Measurements from ENCODE around the gene MINDY3.
"Not testable (repeated sequence)": the region's sequence is repeated elsewhere in the genome, so short reads cannot be mapped to it uniquely, and the experiment has no call there.

The MINDY3 gene

DNA sequence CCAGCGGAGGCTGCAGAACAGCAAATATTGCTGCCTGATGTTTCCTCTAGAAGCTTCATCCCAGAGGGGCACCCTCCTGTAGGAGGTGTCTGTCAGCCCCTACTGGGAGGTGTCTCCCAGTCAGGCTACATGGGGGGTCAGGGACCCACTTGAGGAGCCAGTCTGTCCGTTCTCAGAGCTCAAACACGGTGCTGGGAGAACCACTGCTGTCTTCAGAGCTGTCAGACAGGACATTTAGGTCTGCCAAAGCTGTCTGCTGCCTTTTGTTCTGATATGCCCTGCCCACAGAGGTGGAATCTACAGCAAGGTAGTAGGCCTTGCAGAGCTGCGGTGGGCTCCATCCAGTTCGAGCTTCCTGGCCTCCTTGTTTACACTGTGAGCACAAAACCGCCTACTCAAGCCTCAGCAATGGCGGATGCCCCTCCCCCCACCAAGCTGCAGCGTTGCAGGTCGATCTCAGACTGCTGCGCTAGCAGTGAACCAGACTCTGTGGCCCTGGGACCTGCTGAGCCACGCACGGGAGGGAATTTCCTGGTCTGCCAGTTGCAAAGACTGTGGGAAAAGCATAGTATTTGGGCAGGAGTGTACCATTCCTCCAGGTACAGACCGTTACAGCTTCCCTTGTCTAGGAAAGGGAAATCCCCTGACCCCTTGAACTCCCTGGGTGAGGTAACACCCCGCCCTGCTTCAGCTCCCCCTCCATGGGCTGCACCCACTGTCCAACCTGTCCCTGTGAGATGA, 17.7 kb upstream of the MINDY3 start:
- POLR2A ChIA-PET, result no interaction called here
- no peaks in the 10 kb centered on the region for H3K9me3 ChIP-seq (ENCODE audit: control insufficient read depth, insufficient read depth, low read depth, low read length)
- H3K4me3 ChIP-seq (ENCODE audit: low read depth, low read length), result no peak overlapping the region
- H3K36me3 ChIP-seq (ENCODE audit: control insufficient read depth in 2 of 2, insufficient read depth in 1 of 2, low read length in 2 of 2), result no peaks in the 10 kb centered on the region
- TF ChIP-seq ZNF214 (tag by site-specific recombination; IDR thresholded peaks at IDR 0.05; ENCODE audit: borderline replicate concordance) (no peak), ZFHX2 (tag by site-specific recombination; conservative IDR thresholded peaks at IDR 0.05) (no peak), ZNF391 (tag by site-specific recombination; IDR thresholded peaks at IDR 0.05; ENCODE audit: borderline replicate concordance, low read depth) (no peak), ZNF248 (tag by site-specific recombination; IDR thresholded peaks at IDR 0.05) (no peak), RBAK (tag by site-specific recombination; IDR thresholded peaks at IDR 0.05) (no peak), ZNF558 (tag by site-specific recombination; IDR thresholded peaks at IDR 0.05) (no peak), ZNF157 (tag by site-specific recombination; IDR thresholded peaks at IDR 0.05) (no peak)
- no peak overlapping the region for H3K27ac ChIP-seq (ENCODE audit: extremely low read depth, low read depth, low read length)
- CTCF ChIA-PET, result interaction anchor here (0.6 to 1.1 kb wide), 4 partner anchors 489 to 1948 kb away, joined by 3 to 4 read pairs (median 3); no protein-coding TSS in a partner anchor
- peaks cover 3% of the 10 kb centered on the region for H3K4me1 ChIP-seq (ENCODE audit: control insufficient read depth, insufficient read depth, low read length)

DNA sequence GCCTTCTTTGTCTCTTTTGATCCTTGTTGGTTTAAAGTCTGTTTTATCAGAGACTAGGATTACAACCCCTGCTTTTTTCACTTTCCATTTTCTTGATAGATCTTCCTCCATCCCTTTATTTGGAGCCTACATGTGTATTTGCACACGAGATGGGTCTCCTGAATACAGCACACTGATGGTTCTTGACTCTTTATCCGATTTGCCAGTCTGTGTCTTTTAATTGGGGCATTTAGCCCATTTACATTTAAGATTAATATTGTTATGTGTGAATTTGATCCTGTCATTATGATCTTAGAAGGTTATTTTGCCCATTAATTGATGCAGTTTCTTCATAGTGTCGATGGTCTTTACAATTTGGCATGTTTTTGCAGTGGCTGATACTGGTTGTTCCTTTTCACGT, 16.0 kb upstream of the MINDY3 start:
- H3K36me3 ChIP-seq (ENCODE audit: control insufficient read depth in 2 of 2, insufficient read depth in 1 of 2, low read length in 2 of 2); POLR2A ChIA-PET; H3K4me3 ChIP-seq (ENCODE audit: low read depth, low read length); H3K27ac ChIP-seq (ENCODE audit: extremely low read depth, low read depth, low read length); H3K9me3 ChIP-seq (ENCODE audit: control insufficient read depth, insufficient read depth, low read depth, low read length); H3K4me1 ChIP-seq (ENCODE audit: control insufficient read depth, insufficient read depth, low read length): not testable (repeated sequence)
- TF ChIP-seq ZNF529 (tag by site-specific recombination; IDR thresholded peaks at IDR 0.05; ENCODE audit: insufficient replicate concordance), result peak; percentile 65
- CTCF ChIA-PET, result interaction anchor here (0.5 to 1.4 kb wide), 2 partner anchors 900 to 976 kb away, joined by 3 to 4 read pairs; no protein-coding TSS in a partner anchor

DNA sequence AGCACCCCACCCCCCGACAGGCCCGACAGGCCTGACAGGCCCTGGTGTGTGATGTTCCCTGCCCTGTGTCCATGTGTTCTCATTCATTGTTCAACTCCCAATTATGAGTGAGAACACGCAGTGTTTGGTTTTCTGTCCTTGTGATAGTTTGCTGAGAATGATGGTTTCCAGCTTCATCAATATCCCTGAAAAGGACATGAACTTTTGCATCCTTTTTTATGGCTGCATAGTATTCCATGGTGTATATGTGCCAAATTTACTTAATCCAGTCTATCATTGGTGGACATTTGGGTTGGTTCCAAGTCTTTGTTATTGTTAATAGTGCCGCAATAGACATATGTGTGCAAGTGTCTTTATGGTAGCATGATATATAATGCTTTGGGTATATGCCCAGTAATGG, 12.3 kb upstream of the MINDY3 start:
- H3K4me3 ChIP-seq (ENCODE audit: low read depth, low read length); H3K9me3 ChIP-seq (ENCODE audit: control insufficient read depth, insufficient read depth, low read depth, low read length); H3K36me3 ChIP-seq (ENCODE audit: control insufficient read depth in 2 of 2, insufficient read depth in 1 of 2, low read length in 2 of 2); POLR2A ChIA-PET; H3K4me1 ChIP-seq (ENCODE audit: control insufficient read depth, insufficient read depth, low read length); H3K27ac ChIP-seq (ENCODE audit: extremely low read depth, low read depth, low read length): not testable (repeated sequence)
- TF ChIP-seq ZNF146 (tag by site-specific recombination; IDR thresholded peaks at IDR 0.05), result peak; percentile 73
- CTCF ChIA-PET, result interaction anchor here (0.7 kb wide), 1 partner anchor 947 kb away, joined by 3 read pairs; no protein-coding TSS in a partner anchor

GRCh38 chr10:15871823-15872222, 11.5 kb upstream of the MINDY3 start:
- Histone ChIP-seq H3K27ac (ENCODE audit: extremely low read depth, low read depth, low read length) (no peak overlapping the region), H3K36me3 (ENCODE audit: control insufficient read depth in 2 of 2, insufficient read depth in 1 of 2, low read length in 2 of 2) (no peaks in the 10 kb centered on the region), H3K4me1 (ENCODE audit: control insufficient read depth, insufficient read depth, low read length) (no peaks in the 10 kb centered on the region; the same call in 1 of the 2 replicates), H3K9me3 (ENCODE audit: control insufficient read depth, insufficient read depth, low read depth, low read length) (no peaks in the 10 kb centered on the region), H3K4me3 (ENCODE audit: low read depth, low read length) (no peak overlapping the region)
- CTCF ChIA-PET, result no interaction called here
- POLR2A ChIA-PET, result no interaction called here
- no peak for TF ChIP-seq MEIS1 (CRISPR knock-in tag; IDR thresholded peaks at IDR 0.05; ENCODE audit: borderline replicate concordance)
- no peak for TF ChIP-seq ZNF274 (IDR thresholded peaks at IDR 0.05; ENCODE audit: low read length)
- no peak for TF ChIP-seq ZNF274 (tag by site-specific recombination; IDR thresholded peaks at IDR 0.05; ENCODE audit: borderline replicate concordance)
- no peak for TF ChIP-seq GLI2 (tag by site-specific recombination; IDR thresholded peaks at IDR 0.05; ENCODE audit: borderline replicate concordance, low read depth)
- TF ChIP-seq ZNF785 (tag by site-specific recombination; IDR thresholded peaks at IDR 0.05), result no peak
- TF ChIP-seq HIC1 (tag by site-specific recombination; IDR thresholded peaks at IDR 0.05), result no peak
- TF ChIP-seq ZNF530 (tag by site-specific recombination; IDR thresholded peaks at IDR 0.05; ENCODE audit: low read depth), result no peak
- peak; percentile 47; the same call in 1 of the 2 replicates for TF ChIP-seq YY2 (tag by site-specific recombination; IDR thresholded peaks at IDR 0.05)
- no peak for TF ChIP-seq ZNF664 (tag by site-specific recombination; IDR thresholded peaks at IDR 0.05)
- TF ChIP-seq, protein P1, sequence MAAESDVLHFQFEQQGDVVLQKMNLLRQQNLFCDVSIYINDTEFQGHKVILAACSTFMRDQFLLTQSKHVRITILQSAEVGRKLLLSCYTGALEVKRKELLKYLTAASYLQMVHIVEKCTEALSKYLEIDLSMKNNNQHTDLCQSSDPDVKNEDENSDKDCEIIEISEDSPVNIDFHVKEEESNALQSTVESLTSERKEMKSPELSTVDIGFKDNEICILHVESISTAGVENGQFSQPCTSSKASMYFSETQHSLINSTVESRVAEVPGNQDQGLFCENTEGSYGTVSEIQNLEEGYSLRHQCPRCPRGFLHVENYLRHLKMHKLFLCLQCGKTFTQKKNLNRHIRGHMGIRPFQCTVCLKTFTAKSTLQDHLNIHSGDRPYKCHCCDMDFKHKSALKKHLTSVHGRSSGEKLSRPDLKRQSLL (tag by site-specific recombination; IDR thresholded peaks at IDR 0.05), result no peak
- TF ChIP-seq, protein P2, sequence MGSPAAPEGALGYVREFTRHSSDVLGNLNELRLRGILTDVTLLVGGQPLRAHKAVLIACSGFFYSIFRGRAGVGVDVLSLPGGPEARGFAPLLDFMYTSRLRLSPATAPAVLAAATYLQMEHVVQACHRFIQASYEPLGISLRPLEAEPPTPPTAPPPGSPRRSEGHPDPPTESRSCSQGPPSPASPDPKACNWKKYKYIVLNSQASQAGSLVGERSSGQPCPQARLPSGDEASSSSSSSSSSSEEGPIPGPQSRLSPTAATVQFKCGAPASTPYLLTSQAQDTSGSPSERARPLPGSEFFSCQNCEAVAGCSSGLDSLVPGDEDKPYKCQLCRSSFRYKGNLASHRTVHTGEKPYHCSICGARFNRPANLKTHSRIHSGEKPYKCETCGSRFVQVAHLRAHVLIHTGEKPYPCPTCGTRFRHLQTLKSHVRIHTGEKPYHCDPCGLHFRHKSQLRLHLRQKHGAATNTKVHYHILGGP (tag by site-specific recombination; IDR thresholded peaks at IDR 0.05), result peak; percentile 54; the same call in 1 of the 2 replicates
- no peak for TF ChIP-seq ZEB2 (tag by site-specific recombination; IDR thresholded peaks at IDR 0.05)
- TF ChIP-seq ZNF473 (tag by site-specific recombination; IDR thresholded peaks at IDR 0.05), result no peak

Measured in HEK293 (cell line).